Lower lobe of right lung (tissue), 2 donors: ENCODE data around the gene TCF4. TPM values are rescaled to one million over a fixed set of nuclear protein-coding genes. Genes with fewer than 3 reads are reported as not detected.
A peak's percentile ranks its signal among the peaks of the same experiment; 100 is the strongest.

Experiments
- ATAC-seq, 2 donors: fragments of 200-7000 bp; cut with Tn5 transposase; one replicate each; pipeline ENCODE4 v1.9.1; 2020 to 2022; ENCODE audit warnings: mild to moderate bottlenecking in 2 of 2, moderate library complexity in 2 of 2
- DNase-seq: peaks from one replicate; pipeline ENCODE4 v3.0.0-alpha.2; 2020
- H3K27ac ChIP-seq: fragments of 200-600 bp; one replicate; pipeline ENCODE4 v1.8.0; 2022
- H3K27me3 ChIP-seq: fragments of 200-600 bp; one replicate; pipeline ENCODE4 v1.8.0; 2022; ENCODE audit warnings: low read depth
- H3K36me3 ChIP-seq: fragments of 200-600 bp; one replicate; pipeline ENCODE4 v1.8.0; 2022; ENCODE audit warnings: mild to moderate bottlenecking
- H3K4me1 ChIP-seq: fragments of 200-600 bp; one replicate; pipeline ENCODE4 v1.8.0; 2022
- H3K4me3 ChIP-seq: fragments of 200-600 bp; one replicate; pipeline ENCODE4 v1.8.0; 2022; ENCODE audit warnings: mild to moderate bottlenecking
- H3K9me3 ChIP-seq: fragments of 200-600 bp; one replicate; pipeline ENCODE4 v1.8.0; 2022
- intact Hi-C: fragments of 100-400 bp; cut with DNase I; formaldehyde crosslinking; loops from one replicate; pipeline ENCODE4 v1.11.0; 2022
- total RNA-seq: library from RNA; stranded (reverse); fragmentation: NEBNext Ultra II Directional; extraction: Animal tissue kit (Norgen Biotek cat#: 25700); gene quantifications from one replicate; pipeline ENCODE4 v1.2.1, GENCODE V29; 2021
- TF ChIP-seq, protein P1 (sequence below): fragments of 200-600 bp; IDR thresholded peaks from one replicate; pipeline ENCODE4 v1.8.0; 2022; ENCODE audit warnings: antibody characterized with exemption, mild to moderate bottlenecking
- donor health status: DM: no; HTN: yes; CAD: no; lungs with severe emphysema.

The TCF4 gene
- total RNA-seq, 1 donor from 2014 or later: 112 TPM

GRCh38 chr18:55229682-55230081, 358.3 kb downstream of the TCF4 start:
- H3K4me1 ChIP-seq: peaks cover 8% of the 10 kb centered on the region
- H3K4me3 ChIP-seq: no peak overlapping the region
- no peak overlapping the region for H3K27ac ChIP-seq
- DNase-seq: no peak
- H3K27me3 ChIP-seq: no peaks in the 10 kb centered on the region
- TF ChIP-seq, protein P1, sequence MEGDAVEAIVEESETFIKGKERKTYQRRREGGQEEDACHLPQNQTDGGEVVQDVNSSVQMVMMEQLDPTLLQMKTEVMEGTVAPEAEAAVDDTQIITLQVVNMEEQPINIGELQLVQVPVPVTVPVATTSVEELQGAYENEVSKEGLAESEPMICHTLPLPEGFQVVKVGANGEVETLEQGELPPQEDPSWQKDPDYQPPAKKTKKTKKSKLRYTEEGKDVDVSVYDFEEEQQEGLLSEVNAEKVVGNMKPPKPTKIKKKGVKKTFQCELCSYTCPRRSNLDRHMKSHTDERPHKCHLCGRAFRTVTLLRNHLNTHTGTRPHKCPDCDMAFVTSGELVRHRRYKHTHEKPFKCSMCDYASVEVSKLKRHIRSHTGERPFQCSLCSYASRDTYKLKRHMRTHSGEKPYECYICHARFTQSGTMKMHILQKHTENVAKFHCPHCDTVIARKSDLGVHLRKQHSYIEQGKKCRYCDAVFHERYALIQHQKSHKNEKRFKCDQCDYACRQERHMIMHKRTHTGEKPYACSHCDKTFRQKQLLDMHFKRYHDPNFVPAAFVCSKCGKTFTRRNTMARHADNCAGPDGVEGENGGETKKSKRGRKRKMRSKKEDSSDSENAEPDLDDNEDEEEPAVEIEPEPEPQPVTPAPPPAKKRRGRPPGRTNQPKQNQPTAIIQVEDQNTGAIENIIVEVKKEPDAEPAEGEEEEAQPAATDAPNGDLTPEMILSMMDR: no peak
- ATAC-seq: no peak
- intact Hi-C loops: no loop called here
- no peaks in the 10 kb centered on the region for H3K9me3 ChIP-seq
- peaks cover 66% of the 10 kb centered on the region for H3K36me3 ChIP-seq

DNA sequence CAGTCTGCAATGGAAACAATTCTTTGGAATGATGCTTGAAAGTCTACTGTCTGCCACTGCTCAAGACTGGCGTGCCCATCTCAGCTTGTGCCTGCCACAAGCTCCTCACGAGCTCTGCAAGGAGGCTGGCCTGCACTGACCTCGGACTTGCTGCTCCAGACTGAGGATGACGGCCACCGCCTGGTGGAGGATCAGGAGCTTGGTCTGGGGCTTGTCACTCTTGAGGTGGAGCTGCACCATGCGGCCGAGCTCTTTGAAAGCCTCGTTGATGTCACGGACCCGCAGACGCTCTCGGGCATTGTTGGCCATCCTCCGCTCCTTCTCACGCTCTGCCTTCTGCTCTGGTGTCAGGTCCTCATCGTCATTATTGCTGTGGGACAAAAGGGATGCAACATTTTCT, 359.3 kb downstream of the TCF4 start:
- peak in 1 of 2 donors; percentile 27 for ATAC-seq
- Histone ChIP-seq H3K27me3 (no peaks in the 10 kb centered on the region), H3K4me1 (no peaks in the 10 kb centered on the region), H3K9me3 (no peaks in the 10 kb centered on the region), H3K4me3 (no peak overlapping the region), H3K27ac (no peak overlapping the region), H3K36me3 (peaks cover 60% of the 10 kb centered on the region)
- DNase-seq: peak; percentile 47
- TF ChIP-seq, protein P1: no peak
- intact Hi-C loops: no loop called here

GRCh38 chr18:55228191-55228590, 359.8 kb downstream of the TCF4 start:
- no peak for DNase-seq
- intact Hi-C loops: no loop called here
- Histone ChIP-seq H3K27me3 (no peaks in the 10 kb centered on the region), H3K4me3 (no peak overlapping the region), H3K9me3 (no peaks in the 10 kb centered on the region), H3K4me1 (no peaks in the 10 kb centered on the region), H3K36me3 (peaks cover 56% of the 10 kb centered on the region), H3K27ac (no peak overlapping the region)
- TF ChIP-seq, protein P1: no peak
- ATAC-seq: no peak

- intact Hi-C loops: no loop called here
- TF ChIP-seq, protein P1: no peak
- H3K36me3 ChIP-seq: peaks cover 52% of the 10 kb centered on the region
Observed at GRCh38 chr18:55227771-55228170, 360.2 kb downstream of the TCF4 start.

DNA sequence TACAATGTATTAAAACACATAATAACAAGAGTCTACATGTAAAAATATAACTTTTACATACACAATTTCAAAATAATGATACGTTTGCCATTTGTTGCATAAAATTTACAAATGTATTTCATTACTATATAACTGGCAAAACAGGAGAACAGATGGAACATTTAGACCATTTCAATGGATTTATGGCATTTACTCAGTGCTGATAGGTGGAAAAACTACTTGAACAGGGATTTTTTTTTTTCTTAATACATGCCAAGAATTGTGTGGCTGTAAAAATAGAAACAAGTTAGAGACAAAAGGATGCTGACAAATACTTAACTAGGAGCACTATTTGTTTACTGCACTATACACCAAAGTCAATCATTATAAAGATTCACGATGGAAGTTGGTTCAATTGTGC, 361.9 kb downstream of the TCF4 start:
- no peak overlapping the region for H3K27ac ChIP-seq
- no peaks in the 10 kb centered on the region for H3K27me3 ChIP-seq
- no peaks in the 10 kb centered on the region for H3K4me1 ChIP-seq
- ATAC-seq (no peak), DNase-seq (no peak)
- H3K36me3 ChIP-seq: peaks cover 35% of the 10 kb centered on the region
- intact Hi-C loops: no loop called here
- TF ChIP-seq, protein P1: no peak
- H3K4me3 ChIP-seq: no peak overlapping the region
- H3K9me3 ChIP-seq: no peaks in the 10 kb centered on the region

More at GRCh38 chr18:55227771-55228170, 360.2 kb downstream of the TCF4 start:
- no peak for ATAC-seq
- Histone ChIP-seq H3K4me1 (no peaks in the 10 kb centered on the region), H3K27me3 (no peaks in the 10 kb centered on the region), H3K27ac (no peak overlapping the region), H3K9me3 (no peaks in the 10 kb centered on the region), H3K4me3 (no peak overlapping the region)
- DNase-seq: no peak
